Glutamatergic neuron (in vitro differentiated cells): ENCODE data around the gene PCDHGB4. TPM values are rescaled to one million over a fixed set of nuclear protein-coding genes. Genes with fewer than 3 reads are reported as not detected.
A peak's percentile ranks its signal among the peaks of the same experiment; 100 is the strongest.

Experiments
- DNase-seq: peaks from one replicate; pipeline ENCODE4 v3.0.0; 2022
- H3K27ac Mint-ChIP-seq: one replicate; pipeline ENCODE4 v1.8.0; 2020; ENCODE audit warnings: mild to moderate bottlenecking, mixed read lengths, inconsistent platforms; ENCODE audit not compliant: unreplicated experiment
- H3K27me3 Mint-ChIP-seq: one replicate; pipeline ENCODE4 v1.8.0; 2020; ENCODE audit warnings: mild to moderate bottlenecking, moderate library complexity, mixed read lengths, inconsistent platforms; ENCODE audit not compliant: unreplicated experiment
- H3K36me3 Mint-ChIP-seq: one replicate; pipeline ENCODE4 v1.8.0; 2020; ENCODE audit warnings: mild to moderate bottlenecking, mixed read lengths, inconsistent platforms; ENCODE audit not compliant: unreplicated experiment
- H3K4me1 Mint-ChIP-seq: one replicate; pipeline ENCODE4 v1.8.0; 2020; ENCODE audit warnings: mild to moderate bottlenecking, low read depth, mixed read lengths, inconsistent platforms; ENCODE audit not compliant: unreplicated experiment
- H3K4me3 Mint-ChIP-seq: one replicate; pipeline ENCODE4 v1.8.0; 2020; ENCODE audit warnings: mild to moderate bottlenecking, mixed read lengths, inconsistent platforms; ENCODE audit not compliant: unreplicated experiment
- H3K9me3 Mint-ChIP-seq: one replicate; pipeline ENCODE4 v1.8.0; 2020; ENCODE audit warnings: mild to moderate bottlenecking, moderate library complexity, mixed read lengths, inconsistent platforms; ENCODE audit not compliant: unreplicated experiment
- CTCF ChIP-seq: fragments of 200-600 bp; sonication (generic); IDR thresholded peaks from one replicate; pipeline ENCODE4 v1.5.0; 2021; ENCODE audit not compliant: partially characterized antibody, unreplicated experiment
- total RNA-seq: library from RNA; stranded (reverse); fragmentation: NEBNext Ultra II Directional; extraction: Animal tissue kit (Norgen Biotek cat#: 25700); gene quantifications from one replicate; pipeline ENCODE4 v1.2.1, GENCODE V29; 2021; ENCODE audit not compliant: unreplicated experiment

The PCDHGB4 gene
- total RNA-seq, 1 donor from 2014 or later, result 40.8 TPM

- TF ChIP-seq CTCF, result peak; percentile 38
- no peak for DNase-seq
- Mint-ChIP-seq H3K36me3 (peaks cover 79% of the 10 kb centered on the region), H3K4me3 (peak within 1 kb of the TSS; percentile 70), H3K27me3 (peaks cover 23% of the 10 kb centered on the region), H3K27ac (no peak within 1 kb of the TSS), H3K9me3 (peaks cover 54% of the 10 kb centered on the region), H3K4me1 (no peaks in the 10 kb centered on the region)
These were observed 33.5 kb downstream of the PCDHGB4 start, which contains the start of gene PCDHGA11 for GRCh38 chr5:141420855-141421488. TSS of gene PCDHGA11 (plus strand) at chr5:141421051. CDS start at chr5:141421228, 177 bp downstream.

DNA sequence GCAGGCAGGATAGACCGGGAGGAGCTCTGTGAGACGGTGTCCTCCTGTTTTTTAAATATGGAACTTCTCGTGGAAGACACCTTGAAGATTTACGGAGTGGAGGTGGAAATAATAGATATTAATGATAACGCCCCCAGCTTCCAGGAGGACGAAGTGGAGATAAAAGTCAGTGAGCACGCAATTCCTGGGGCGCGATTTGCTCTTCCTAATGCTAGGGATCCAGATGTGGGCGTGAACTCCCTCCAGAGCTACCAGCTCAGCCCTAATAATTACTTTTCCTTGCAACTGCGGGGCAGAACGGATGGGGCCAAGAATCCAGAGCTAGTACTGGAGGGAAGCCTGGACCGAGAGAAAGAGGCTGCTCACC lies 34.0 kb downstream of the PCDHGB4 start:
- H3K4me3 Mint-ChIP-seq, result peak overlapping the region; percentile 70
- H3K36me3 Mint-ChIP-seq, result peaks cover 84% of the 10 kb centered on the region
- peaks cover 54% of the 10 kb centered on the region for H3K9me3 Mint-ChIP-seq
- no peak overlapping the region for H3K27ac Mint-ChIP-seq
- no peak for TF ChIP-seq CTCF
- peaks cover 23% of the 10 kb centered on the region for H3K27me3 Mint-ChIP-seq
- no peaks in the 10 kb centered on the region for H3K4me1 Mint-ChIP-seq
- no peak for DNase-seq

DNA sequence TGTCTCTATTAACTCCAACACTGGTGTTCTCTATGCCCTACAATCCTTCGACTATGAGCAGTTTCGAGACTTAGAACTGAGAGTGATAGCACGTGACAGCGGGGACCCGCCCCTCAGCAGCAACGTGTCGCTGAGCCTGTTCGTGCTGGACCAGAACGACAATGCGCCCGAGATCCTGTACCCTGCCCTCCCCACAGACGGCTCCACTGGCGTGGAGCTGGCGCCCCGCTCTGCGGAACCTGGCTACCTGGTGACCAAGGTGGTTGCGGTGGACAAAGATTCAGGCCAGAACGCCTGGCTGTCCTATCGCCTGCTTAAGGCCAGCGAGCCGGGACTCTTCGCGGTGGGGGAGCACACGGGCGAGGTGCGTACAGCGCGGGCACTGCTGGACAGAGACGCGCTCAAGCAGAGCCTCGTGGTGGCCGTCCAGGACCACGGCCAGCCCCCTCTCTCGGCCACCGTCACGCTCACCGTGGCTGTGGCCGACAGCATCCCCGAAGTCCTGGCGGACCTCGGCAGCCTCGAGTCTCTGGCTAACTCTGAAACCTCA lies 35.3 kb downstream of the PCDHGB4 start:
- Mint-ChIP-seq H3K27me3 (peaks cover 23% of the 10 kb centered on the region), H3K4me1 (no peaks in the 10 kb centered on the region), H3K27ac (peak overlapping the region; percentile 12), H3K9me3 (peaks cover 57% of the 10 kb centered on the region), H3K36me3 (peaks cover 88% of the 10 kb centered on the region), H3K4me3 (no peak overlapping the region)
- TF ChIP-seq CTCF, result no peak
- no peak for DNase-seq

DNA sequence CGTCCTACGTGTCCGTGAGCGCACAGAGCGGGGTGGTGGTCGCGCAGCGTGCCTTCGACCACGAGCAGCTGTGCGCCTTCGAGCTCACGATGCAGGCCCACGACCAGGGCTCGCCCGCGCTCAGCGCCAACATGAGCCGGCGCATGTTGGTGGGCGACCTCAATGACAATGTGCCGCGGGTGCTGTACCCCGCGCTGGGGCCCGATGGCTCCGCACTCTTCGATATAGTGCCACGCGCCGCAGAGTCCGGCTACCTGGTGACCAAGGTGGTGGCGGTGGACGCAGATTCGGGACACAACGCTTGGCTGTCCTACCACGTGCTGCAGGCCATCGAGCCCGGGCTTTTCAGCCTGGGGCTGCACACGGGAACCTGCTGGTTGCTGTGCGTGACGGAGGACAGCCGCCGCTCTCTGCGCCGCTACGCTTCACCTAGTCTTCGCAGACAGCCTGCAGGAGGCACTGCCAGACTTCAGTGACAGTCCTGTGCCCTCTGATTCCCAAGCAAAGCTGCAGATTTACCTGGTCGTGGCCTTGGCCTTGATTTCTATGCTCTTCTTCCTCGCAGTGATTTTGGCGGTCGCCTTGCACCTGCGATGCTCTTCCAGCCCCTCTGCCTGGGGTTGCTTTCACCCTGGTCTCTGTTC lies 40.4 kb downstream of the PCDHGB4 start:
- Mint-ChIP-seq H3K27me3 (peaks cover 12% of the 10 kb centered on the region), H3K9me3 (peaks cover 47% of the 10 kb centered on the region), H3K36me3 (peaks cover 83% of the 10 kb centered on the region), H3K4me1 (no peaks in the 10 kb centered on the region), H3K4me3 (peak overlapping the region; percentile 20), H3K27ac (no peak overlapping the region)
- no peak for TF ChIP-seq CTCF
- no peak for DNase-seq
